SK-N-SH treated with all-trans-retinoic acid at 6 μM for 48 hours (cell line): Measurements from ENCODE around the gene POLD2.
A peak's percentile ranks its signal among the peaks of the same experiment; 100 is the strongest.

Source experiments
- ATAC-seq: fragments of 200-7000 bp; cut with Tn5 transposase; 3 replicates; pipeline ENCODE4 v1.9.1; 2020; ENCODE audit warnings: mild to moderate bottlenecking, moderate library complexity
- ARNTL ChIP-seq: fragments of 450-650 bp; formaldehyde crosslinking; IDR thresholded peaks from 2 replicates; pipeline ENCODE4 v1.5.0; 2020; ENCODE audit warnings: low read depth, mild to moderate bottlenecking, moderate library complexity, borderline replicate concordance
- BACH2 ChIP-seq: fragments of 250-450 bp; sonication (Bioruptor Pico); IDR thresholded peaks from 2 replicates; pipeline ENCODE4 v1.9.0; 2021; ENCODE audit warnings: mild to moderate bottlenecking, borderline replicate concordance
- CREB5 ChIP-seq: fragments of 250-450 bp; sonication (Bioruptor Pico); IDR thresholded peaks from 2 replicates; pipeline ENCODE4 v1.5.1; 2020; ENCODE audit warnings: low read depth, mild to moderate bottlenecking, moderate library complexity
- CSDC2 ChIP-seq: fragments of 250-450 bp; sonication (Bioruptor Pico); IDR thresholded peaks from 2 replicates; pipeline ENCODE4 v1.5.0; 2020; ENCODE audit warnings: mild to moderate bottlenecking, moderate library complexity
- CSRNP3 ChIP-seq: fragments of 250-450 bp; sonication (Bioruptor Pico); IDR thresholded peaks from 2 replicates; pipeline ENCODE4 v1.5.1; 2021; ENCODE audit warnings: mild to moderate bottlenecking, moderate library complexity
- ESRRG ChIP-seq: fragments of 250-450 bp; sonication (Bioruptor Pico); IDR thresholded peaks from 2 replicates; pipeline ENCODE4 v1.6.1; 2021; ENCODE audit warnings: mild to moderate bottlenecking
- GLIS3 ChIP-seq: fragments of 250-450 bp; sonication (Bioruptor Pico); IDR thresholded peaks from 2 replicates; pipeline ENCODE4 v1.5.0; 2020; ENCODE audit warnings: mild to moderate bottlenecking, moderate library complexity
- ISL1 ChIP-seq: fragments of 250-450 bp; sonication (Bioruptor Pico); IDR thresholded peaks from 2 replicates; pipeline ENCODE4 v2.1.2; 2022; ENCODE audit warnings: mild to moderate bottlenecking, moderate library complexity
- OSR1 ChIP-seq: fragments of 250-450 bp; sonication (Bioruptor Pico); IDR thresholded peaks from 2 replicates; pipeline ENCODE4 v1.8.0; 2022; ENCODE audit warnings: moderate library complexity, mild to moderate bottlenecking, inconsistent platforms
- POU6F1 ChIP-seq: fragments of 250-450 bp; sonication (Bioruptor Pico); IDR thresholded peaks from 2 replicates; pipeline ENCODE4 v1.8.0; 2021; ENCODE audit warnings: low read depth, mild to moderate bottlenecking, moderate library complexity, borderline replicate concordance
- PPARA ChIP-seq: fragments of 250-450 bp; sonication (Bioruptor Pico); IDR thresholded peaks from 2 replicates; pipeline ENCODE4 v1.5.0; 2020; ENCODE audit warnings: mild to moderate bottlenecking, borderline replicate concordance
- RARB ChIP-seq: fragments of 250-450 bp; sonication (Bioruptor Pico); IDR thresholded peaks from 2 replicates; pipeline ENCODE4 v1.8.0; 2021; ENCODE audit warnings: mild to moderate bottlenecking, moderate library complexity
- SNAI2 ChIP-seq: fragments of 250-450 bp; sonication (Bioruptor Pico); IDR thresholded peaks from 2 replicates; pipeline ENCODE4 v1.5.0; 2020; ENCODE audit warnings: mild to moderate bottlenecking, moderate library complexity
- TCF4 ChIP-seq: fragments of 250-450 bp; sonication (Bioruptor Pico); IDR thresholded peaks from 2 replicates; pipeline ENCODE4 v1.8.0; 2021; ENCODE audit warnings: mild to moderate bottlenecking, moderate library complexity, borderline replicate concordance
- TOX ChIP-seq: fragments of 250-450 bp; sonication (Bioruptor Pico); IDR thresholded peaks from 2 replicates; pipeline ENCODE4 v1.8.0; 2021; ENCODE audit warnings: mild to moderate bottlenecking, moderate library complexity, borderline replicate concordance
- TSHZ2 ChIP-seq: fragments of 250-450 bp; sonication (Bioruptor Pico); IDR thresholded peaks from 2 replicates; pipeline ENCODE4 v1.5.0; 2020; ENCODE audit warnings: mild to moderate bottlenecking, moderate library complexity
- ZC3H10 ChIP-seq: fragments of 250-450 bp; sonication (Bioruptor Pico); IDR thresholded peaks from 2 replicates; pipeline ENCODE4 v1.5.1; 2021; ENCODE audit warnings: mild to moderate bottlenecking, moderate library complexity
- ZFP3 ChIP-seq: fragments of 250-450 bp; sonication (Bioruptor Pico); IDR thresholded peaks from 2 replicates; pipeline ENCODE4 v1.5.0; 2020; ENCODE audit warnings: mild to moderate bottlenecking, moderate library complexity
- ZFP30 ChIP-seq: fragments of 450-650 bp; formaldehyde crosslinking; IDR thresholded peaks from 2 replicates; pipeline ENCODE4 v1.5.0; 2022; ENCODE audit warnings: mild to moderate bottlenecking, moderate library complexity
- ZNF565 ChIP-seq: fragments of 450-650 bp; formaldehyde crosslinking; conservative IDR thresholded peaks from 2 replicates; pipeline ENCODE4 v1.5.0; 2020; ENCODE audit warnings: low read depth, mild to moderate bottlenecking, moderate library complexity
- ZNF70 ChIP-seq: fragments of 450-650 bp; formaldehyde crosslinking; IDR thresholded peaks from 2 replicates; pipeline ENCODE4 v1.5.0; 2020; ENCODE audit warnings: mild to moderate bottlenecking, moderate library complexity
- ZNF8 ChIP-seq: fragments of 450-650 bp; formaldehyde crosslinking; IDR thresholded peaks from 2 replicates; pipeline ENCODE4 v1.5.0; 2020; ENCODE audit warnings: mild to moderate bottlenecking, moderate library complexity

POLD2 gene

GRCh38 chr7:44094365-44094764 is 29.0 kb downstream of the POLD2 start:
- no peak for ATAC-seq
- TF ChIP-seq CSDC2 (CRISPR knock-in tag) (no peak), TCF4 (CRISPR knock-in tag) (no peak), ZNF565 (CRISPR knock-in tag) (no peak), TOX (CRISPR knock-in tag) (no peak)
- TF ChIP-seq, all 23 proteins: peak for 0

- no peak for TF ChIP-seq ZNF565 (CRISPR knock-in tag)
- TF ChIP-seq TOX (CRISPR knock-in tag), result no peak
- no peak for TF ChIP-seq ESRRG (CRISPR knock-in tag)
- no peak for TF ChIP-seq ZC3H10 (CRISPR knock-in tag)
- TF ChIP-seq OSR1 (CRISPR knock-in tag), result no peak
- no peak for TF ChIP-seq BACH2 (CRISPR knock-in tag)
- TF ChIP-seq CREB5 (CRISPR knock-in tag), result no peak
- TF ChIP-seq ZNF8, result no peak
- TF ChIP-seq RARB (CRISPR knock-in tag), result no peak
- TF ChIP-seq ZFP30 (CRISPR knock-in tag), result no peak
- no peak for TF ChIP-seq CSDC2 (CRISPR knock-in tag)
- no peak for TF ChIP-seq ZNF70 (CRISPR knock-in tag)
- TF ChIP-seq POU6F1, result no peak
- ATAC-seq, result no peak
These were observed 30.2 kb downstream of the POLD2 start for GRCh38 chr7:44093102-44093641.

GRCh38 chr7:44087911-44088838 is 35.2 kb downstream of the POLD2 start:
- TF ChIP-seq OSR1 (CRISPR knock-in tag) (0 out of 2 replicates have a peak, but pooled peaks have one; percentile 58), ZNF565 (CRISPR knock-in tag) (no peak)

GRCh38 chr7:44086627-44087026 is 36.7 kb downstream of the POLD2 start:
- ATAC-seq, result no peak
- TF ChIP-seq ZFP30 (CRISPR knock-in tag) (no peak), TCF4 (CRISPR knock-in tag) (no peak), TSHZ2 (no peak), PPARA (CRISPR knock-in tag) (no peak), CSDC2 (CRISPR knock-in tag) (no peak), ARNTL (CRISPR knock-in tag) (no peak), GLIS3 (no peak), ISL1 (CRISPR knock-in tag) (no peak), ZC3H10 (CRISPR knock-in tag) (no peak), ESRRG (CRISPR knock-in tag) (no peak), CREB5 (CRISPR knock-in tag) (no peak), OSR1 (CRISPR knock-in tag) (no peak), ZFP3 (CRISPR knock-in tag) (no peak), SNAI2 (CRISPR knock-in tag) (no peak), CSRNP3 (CRISPR knock-in tag) (no peak), ZNF8 (no peak), POU6F1 (no peak), RARB (CRISPR knock-in tag) (no peak)

More at GRCh38 chr7:44087911-44088838, 35.2 kb downstream of the POLD2 start:
- peak; percentile 88 for ATAC-seq
